ENCODE results near the gene MACROH2A2. TPM values are rescaled to one million over a fixed set of nuclear protein-coding genes. Genes with fewer than 3 reads are reported as not detected.

The MACROH2A2 gene
- total and polyA plus RNA-seq, 2 donors (not counting 1 experiment from before 2014, with no cell fraction given) = not detected

- Histone ChIP-seq H3K27ac (ENCODE audit: low read length in 2 of 2) (no peak overlapping the region), H3K4me2 (replicated peaks; ENCODE audit: low read depth, low read length, poor library complexity, severe bottlenecking) (no peak overlapping the region), H3K36me3 (replicated peaks in 1 of 2; ENCODE audit: control extremely low read depth in 1 of 2, control insufficient read depth in 1 of 2, extremely low read depth in 1 of 2, insufficient read depth in 2 of 2, low read length in 1 of 2) (no peaks in the 10 kb centered on the region), H3K9me3 (ENCODE audit: control extremely low read depth in 1 of 3, control insufficient read depth in 2 of 3, insufficient read depth in 1 of 3, low read length in 2 of 3) (peaks cover 0 to 3% (median 0%) of the 10 kb centered on the region in 3 donors), H3K4me1 (ENCODE audit: control insufficient read depth in 2 of 2, insufficient read depth in 2 of 2, low read length in 2 of 2) (no peaks in the 10 kb centered on the region), H3K27me3 (replicated peaks in 1 of 4; ENCODE audit: control extremely low read depth in 1 of 4, control insufficient read depth in 3 of 4, insufficient read depth in 4 of 4, low read length in 3 of 4) (peaks cover 0 to 4% (median 1%) of the 10 kb centered on the region in 4 experiments), H3K9ac (ENCODE audit: low read length) (no peak overlapping the region), H2AFZ (ENCODE audit: insufficient read depth, low read depth, low read length, poor library complexity, severe bottlenecking) (no peak overlapping the region), H3K79me2 (ENCODE audit: control insufficient read depth, insufficient read depth, low read length) (no peaks in the 10 kb centered on the region), H3K4me3 (ENCODE audit: control extremely low read depth in 1 of 5, extremely low read depth in 1 of 5, insufficient read depth in 1 of 5, low read depth in 2 of 5, low read length in 4 of 5) (no peak overlapping the region), H4K20me1 (ENCODE audit: control insufficient read depth, insufficient read depth, low read length, poor library complexity, severe bottlenecking) (no peaks in the 10 kb centered on the region)
- CTCF ChIA-PET = no interaction called here
- Mint-ChIP-seq H3K4me3 (no peak overlapping the region), H3K9me3 (ENCODE audit: insufficient read depth) (peaks cover 7% of the 10 kb centered on the region), H3K27me3 (peaks cover 48% of the 10 kb centered on the region), H3K27ac (no peak overlapping the region), H3K4me1 (no peaks in the 10 kb centered on the region)
- ATAC-seq (ENCODE audit: low read depth) = no peak
- DNase-seq = no peak
- POLR2A ChIA-PET = interaction anchor here (0.5 kb wide), 1 partner anchor 38 kb away, joined by 4 read pairs; no protein-coding TSS in a partner anchor
- WGBS (ENCODE audit: insufficient coverage) = 96% methylated on average over 7 of the region's 9 CpGs
- intact Hi-C loops (cut with micrococcal nuclease) = no loop called here
- TF ChIP-seq EZH2 (IDR thresholded peaks at IDR 0.05; ENCODE audit: borderline replicate concordance, insufficient read depth, low read depth, low read length, poor library complexity, severe bottlenecking) (no peak), CTCF (IDR thresholded peaks at IDR 0.05) (no peak)
These were observed 45.4 kb upstream of the MACROH2A2 start for GRCh38 chr10:70007116-70007820.

- no peak overlapping the region for H3K4me2 ChIP-seq (replicated peaks; ENCODE audit: low read depth, low read length, poor library complexity, severe bottlenecking)
- H2AFZ ChIP-seq (ENCODE audit: insufficient read depth, low read depth, low read length, poor library complexity, severe bottlenecking) = no peak overlapping the region
- H3K79me2 ChIP-seq (ENCODE audit: control insufficient read depth, insufficient read depth, low read length) = no peaks in the 10 kb centered on the region
- no peaks in the 10 kb centered on the region for H3K36me3 ChIP-seq (replicated peaks in 1 of 2; ENCODE audit: control extremely low read depth in 1 of 2, control insufficient read depth in 1 of 2, extremely low read depth in 1 of 2, insufficient read depth in 2 of 2, low read length in 1 of 2)
- H3K27me3 ChIP-seq (replicated peaks in 1 of 4; ENCODE audit: control extremely low read depth in 1 of 4, control insufficient read depth in 3 of 4, insufficient read depth in 4 of 4, low read length in 3 of 4) = peaks cover 0 to 3% (median 0%) of the 10 kb centered on the region in 4 experiments
- DNase-seq = no peak
- peaks cover 25% of the 10 kb centered on the region for H3K27me3 Mint-ChIP-seq
- ATAC-seq (ENCODE audit: low read depth) = no peak
- TF ChIP-seq CTCF (IDR thresholded peaks at IDR 0.05) = no peak
- no peak for TF ChIP-seq EZH2 (IDR thresholded peaks at IDR 0.05; ENCODE audit: borderline replicate concordance, insufficient read depth, low read depth, low read length, poor library complexity, severe bottlenecking)
- H3K4me3 ChIP-seq (ENCODE audit: control extremely low read depth in 1 of 5, extremely low read depth in 1 of 5, insufficient read depth in 1 of 5, low read depth in 2 of 5, low read length in 4 of 5) = no peak overlapping the region
- no peak overlapping the region for H3K4me3 Mint-ChIP-seq
- intact Hi-C loops (cut with micrococcal nuclease) = no loop called here
- POLR2A ChIA-PET = no interaction called here
- no peaks in the 10 kb centered on the region for H3K4me1 Mint-ChIP-seq
- no peaks in the 10 kb centered on the region for H4K20me1 ChIP-seq (ENCODE audit: control insufficient read depth, insufficient read depth, low read length, poor library complexity, severe bottlenecking)
- peaks cover 7% of the 10 kb centered on the region for H3K9me3 Mint-ChIP-seq (ENCODE audit: insufficient read depth)
- no peaks in the 10 kb centered on the region for H3K4me1 ChIP-seq (ENCODE audit: control insufficient read depth in 2 of 2, insufficient read depth in 2 of 2, low read length in 2 of 2)
- H3K27ac Mint-ChIP-seq = no peak overlapping the region
- CTCF ChIA-PET = no interaction called here
- no peak overlapping the region for H3K27ac ChIP-seq (ENCODE audit: low read length in 2 of 2)
- H3K9ac ChIP-seq (ENCODE audit: low read length) = no peak overlapping the region
- H3K9me3 ChIP-seq (ENCODE audit: control extremely low read depth in 1 of 3, control insufficient read depth in 2 of 3, insufficient read depth in 1 of 3, low read length in 2 of 3) = peaks cover 2 to 15% (median 6%) of the 10 kb centered on the region in 3 donors
These were observed 21.4 kb upstream of the MACROH2A2 start for GRCh38 chr10:70031215-70031614.
